Measurements from ENCODE around the gene GAS6.
"Not testable (repeated sequence)": the region's sequence is repeated elsewhere in the genome, so short reads cannot be mapped to it uniquely, and the experiment has no call there.

The GAS6 gene

DNA sequence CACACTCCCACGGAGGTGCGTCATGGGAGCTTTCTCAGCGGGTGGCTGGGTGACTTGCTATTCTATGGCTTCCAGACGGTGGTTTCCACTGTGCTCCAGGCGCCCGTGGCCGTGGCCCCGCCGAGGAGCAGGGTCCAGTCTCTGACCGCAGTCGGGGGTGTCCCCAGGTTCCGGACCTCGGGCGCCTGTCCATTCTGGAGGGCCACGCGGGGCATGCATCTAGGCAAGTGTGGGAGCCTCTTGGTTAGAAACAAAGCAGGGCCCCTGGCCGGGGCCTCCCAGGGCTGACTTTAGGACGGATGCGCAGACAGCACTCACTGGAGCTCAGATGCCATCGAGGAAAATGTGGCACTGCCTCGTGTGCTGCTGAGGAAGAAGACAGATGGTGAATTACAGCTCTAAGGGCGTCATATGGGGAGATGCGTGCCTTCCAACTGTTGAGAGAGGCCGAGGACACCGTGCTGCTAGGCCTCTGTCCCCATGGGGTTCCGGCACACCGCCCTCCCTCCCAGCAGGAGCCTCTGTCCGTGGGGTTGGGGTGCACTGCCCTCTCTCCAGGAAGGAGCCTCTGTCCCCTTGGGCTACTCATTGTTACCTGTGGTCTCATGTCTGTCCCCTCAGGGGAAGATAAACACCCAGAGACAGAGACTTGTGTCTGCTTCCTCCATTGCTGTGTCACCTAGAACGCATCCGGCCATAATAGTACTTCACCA is 66.8 kb downstream of the GAS6 start:
- TF ChIP-seq, protein P1, sequence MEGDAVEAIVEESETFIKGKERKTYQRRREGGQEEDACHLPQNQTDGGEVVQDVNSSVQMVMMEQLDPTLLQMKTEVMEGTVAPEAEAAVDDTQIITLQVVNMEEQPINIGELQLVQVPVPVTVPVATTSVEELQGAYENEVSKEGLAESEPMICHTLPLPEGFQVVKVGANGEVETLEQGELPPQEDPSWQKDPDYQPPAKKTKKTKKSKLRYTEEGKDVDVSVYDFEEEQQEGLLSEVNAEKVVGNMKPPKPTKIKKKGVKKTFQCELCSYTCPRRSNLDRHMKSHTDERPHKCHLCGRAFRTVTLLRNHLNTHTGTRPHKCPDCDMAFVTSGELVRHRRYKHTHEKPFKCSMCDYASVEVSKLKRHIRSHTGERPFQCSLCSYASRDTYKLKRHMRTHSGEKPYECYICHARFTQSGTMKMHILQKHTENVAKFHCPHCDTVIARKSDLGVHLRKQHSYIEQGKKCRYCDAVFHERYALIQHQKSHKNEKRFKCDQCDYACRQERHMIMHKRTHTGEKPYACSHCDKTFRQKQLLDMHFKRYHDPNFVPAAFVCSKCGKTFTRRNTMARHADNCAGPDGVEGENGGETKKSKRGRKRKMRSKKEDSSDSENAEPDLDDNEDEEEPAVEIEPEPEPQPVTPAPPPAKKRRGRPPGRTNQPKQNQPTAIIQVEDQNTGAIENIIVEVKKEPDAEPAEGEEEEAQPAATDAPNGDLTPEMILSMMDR (IDR thresholded peaks at IDR 0.05; ENCODE audit: extremely low read depth, missing control alignments): no peak
- no peak for DNase-seq (ENCODE audit: low spot score)

DNA sequence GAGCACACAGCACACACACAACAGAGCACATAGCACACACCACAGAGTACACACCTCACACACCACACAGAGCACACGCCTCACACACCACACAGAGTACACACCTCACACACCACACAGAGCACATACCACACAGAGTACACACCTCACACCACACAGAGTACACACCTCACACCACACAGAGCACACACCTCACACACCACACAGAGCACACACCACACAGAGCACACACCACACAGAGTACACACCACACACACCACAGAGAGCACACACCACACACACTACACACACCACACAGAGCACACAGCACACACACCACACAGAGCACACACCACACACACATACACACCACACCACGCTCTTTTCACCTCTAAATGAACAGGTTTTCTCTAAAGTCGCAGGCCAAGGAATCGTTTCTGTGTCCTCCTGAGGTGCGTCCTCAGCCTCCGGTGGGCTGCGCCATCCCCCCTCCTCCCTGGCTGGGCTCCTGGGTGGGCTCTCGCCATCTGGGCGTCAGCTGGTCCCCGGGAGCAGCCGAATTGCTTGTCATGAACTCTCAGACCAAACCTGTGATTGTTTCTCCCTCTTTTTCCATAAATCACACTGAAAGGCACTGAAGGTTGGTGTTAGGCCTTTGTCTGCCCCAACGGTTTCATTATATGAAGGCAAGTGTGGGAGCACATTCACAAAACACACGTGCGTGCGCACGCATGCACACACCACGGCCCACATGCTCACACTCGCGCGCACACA is 67.5 kb downstream of the GAS6 start:
- DNase-seq (ENCODE audit: low spot score): no peak
- TF ChIP-seq, protein P1 (IDR thresholded peaks at IDR 0.05; ENCODE audit: extremely low read depth, missing control alignments): no peak

DNA sequence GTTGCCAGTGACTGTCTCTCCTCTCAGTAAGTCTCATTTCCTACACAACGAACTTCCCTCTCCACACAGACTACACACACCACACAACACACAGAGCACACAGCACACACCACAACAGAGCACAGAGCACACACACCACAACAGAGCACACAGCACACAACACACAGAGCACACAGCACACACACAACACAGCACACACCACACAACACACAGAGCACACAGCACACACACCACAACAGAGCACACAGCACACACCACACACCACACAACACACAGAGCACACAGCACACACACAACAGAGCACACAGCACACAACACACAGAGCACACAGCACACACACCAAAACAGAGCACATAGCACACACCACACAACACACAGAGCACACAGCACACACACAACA is 68.5 kb downstream of the GAS6 start:
- DNase-seq (ENCODE audit: low spot score): not testable (repeated sequence)

DNA sequence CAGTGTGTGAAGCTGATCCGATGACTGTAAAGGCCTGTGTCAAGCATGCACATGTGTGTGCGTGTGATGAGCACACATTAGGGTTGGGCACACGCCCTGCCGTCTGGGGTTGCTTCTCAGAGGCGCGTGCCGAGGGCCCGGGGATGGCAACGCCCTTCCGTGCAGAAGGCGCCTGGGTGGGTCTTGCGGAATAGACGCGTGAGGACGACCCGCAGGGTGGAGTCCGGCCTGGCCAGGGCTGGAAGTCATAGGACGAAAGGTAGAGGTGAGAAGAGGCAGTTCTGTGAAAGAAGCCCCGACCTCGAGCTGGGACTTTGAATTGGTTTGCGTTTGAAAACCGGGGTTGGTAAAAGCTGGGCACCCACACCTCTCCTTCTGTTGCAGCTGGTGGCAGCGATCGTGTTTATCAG is 69.1 kb downstream of the GAS6 start:
- no peak for DNase-seq (ENCODE audit: low spot score)
- TF ChIP-seq, protein P1 (IDR thresholded peaks at IDR 0.05; ENCODE audit: extremely low read depth, missing control alignments): no peak

DNA sequence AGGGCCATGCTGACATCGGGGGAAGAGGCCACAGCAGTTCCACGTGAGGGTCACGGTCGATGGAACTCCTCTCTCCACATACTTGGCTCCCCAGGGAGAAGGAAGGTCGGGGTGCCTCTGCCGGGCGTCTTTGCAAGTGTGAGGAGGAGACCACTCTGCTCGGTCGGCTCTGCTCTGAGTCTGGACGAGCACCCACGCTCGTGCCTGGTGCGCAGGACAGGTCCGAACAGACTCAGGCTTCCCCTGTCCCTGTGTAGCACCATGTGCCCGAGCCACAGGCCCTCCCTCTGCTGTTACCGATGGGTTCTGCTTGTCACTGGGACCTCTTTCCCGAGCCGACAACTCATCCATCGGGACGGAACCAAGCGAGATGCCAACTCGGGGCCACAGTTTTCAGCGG is 69.8 kb downstream of the GAS6 start:
- no peak for DNase-seq (ENCODE audit: low spot score)
- TF ChIP-seq, protein P1 (IDR thresholded peaks at IDR 0.05; ENCODE audit: extremely low read depth, missing control alignments): no peak

DNA sequence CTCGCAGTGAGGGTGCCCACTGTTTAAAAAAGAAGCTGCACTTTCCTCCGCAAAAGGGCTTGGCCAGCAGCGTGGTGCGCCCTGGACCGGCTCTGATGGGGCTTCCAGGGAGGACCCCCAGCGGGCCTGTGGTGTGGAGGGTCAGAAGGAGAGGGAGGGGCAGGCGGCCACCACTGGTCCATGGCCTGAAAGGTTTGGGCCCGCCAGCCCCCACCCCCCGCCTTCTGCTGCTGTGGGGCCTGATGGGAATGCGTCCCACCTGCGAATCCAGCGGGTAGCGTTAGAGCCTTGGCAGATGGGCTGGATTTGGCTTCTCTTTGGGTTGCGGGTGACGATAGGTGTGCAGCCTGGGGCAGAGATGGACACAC is 70.2 kb downstream of the GAS6 start:
- TF ChIP-seq, protein P1 (IDR thresholded peaks at IDR 0.05; ENCODE audit: extremely low read depth, missing control alignments): no peak
- no peak for DNase-seq (ENCODE audit: low spot score)

DNA sequence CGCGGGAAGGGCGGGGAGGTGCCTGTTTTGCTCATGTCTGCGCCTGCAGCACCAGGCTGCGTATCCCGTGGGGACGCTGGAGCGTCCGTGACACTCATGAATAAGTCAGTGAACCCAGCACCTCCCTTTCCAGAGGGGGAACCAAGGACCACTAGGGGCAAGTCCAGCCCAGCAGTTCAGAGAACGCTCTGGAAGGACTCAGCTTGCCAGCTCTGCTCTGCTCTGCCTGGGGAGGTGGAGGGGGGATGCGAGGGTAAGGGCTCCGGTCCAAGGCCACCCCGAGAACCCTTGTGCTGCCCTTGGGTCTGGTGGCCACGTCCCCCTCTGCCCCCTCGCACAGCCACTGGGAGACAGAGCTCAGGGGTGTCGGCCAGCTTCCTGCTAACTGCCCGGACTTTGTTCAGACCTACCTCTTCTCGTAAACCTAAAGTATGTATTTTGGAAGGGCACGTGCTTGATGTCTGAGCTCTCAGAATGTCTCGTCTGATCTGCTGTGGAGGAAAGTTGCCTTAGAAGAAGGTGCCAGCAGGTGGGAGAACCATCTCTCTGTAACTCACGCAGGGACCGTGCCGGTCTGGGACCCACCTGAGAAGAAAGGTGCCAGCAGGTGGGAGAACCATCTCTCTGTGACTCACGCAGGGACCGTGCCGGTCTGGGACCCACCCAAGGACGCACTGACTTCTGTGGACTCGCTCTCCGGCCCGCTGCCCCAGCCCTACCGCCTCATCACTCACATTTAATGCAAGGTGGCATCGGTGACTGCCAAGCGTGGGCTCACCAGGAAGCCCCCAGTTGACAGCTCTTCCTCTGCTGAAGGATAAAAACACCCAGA is 70.8 kb downstream of the GAS6 start:
- TF ChIP-seq, protein P1 (IDR thresholded peaks at IDR 0.05; ENCODE audit: extremely low read depth, missing control alignments): no peak
- DNase-seq (ENCODE audit: low spot score): no peak
